ENCODE measurements around the gene SOCS4.

Gene SOCS4

DNA sequence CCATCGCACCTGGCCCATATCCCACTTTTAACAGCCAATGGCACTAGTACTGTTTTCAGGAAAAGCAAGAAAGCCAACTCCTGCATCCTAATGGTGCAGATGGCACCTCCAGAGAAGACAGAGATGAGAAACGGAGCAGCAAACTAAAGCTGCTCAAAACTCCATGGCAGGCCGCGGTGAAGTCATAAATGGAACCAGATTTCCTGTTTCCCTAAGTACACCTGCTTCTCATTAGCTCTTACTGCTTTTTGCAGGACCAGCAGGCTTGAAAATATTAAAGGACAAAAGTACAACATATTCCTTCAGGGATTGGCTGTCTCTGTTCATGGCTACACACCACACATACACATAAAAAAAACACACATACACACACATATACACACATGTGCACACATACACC, 65.3 kb downstream of the SOCS4 start:
- no peak for DNase-seq

DNA sequence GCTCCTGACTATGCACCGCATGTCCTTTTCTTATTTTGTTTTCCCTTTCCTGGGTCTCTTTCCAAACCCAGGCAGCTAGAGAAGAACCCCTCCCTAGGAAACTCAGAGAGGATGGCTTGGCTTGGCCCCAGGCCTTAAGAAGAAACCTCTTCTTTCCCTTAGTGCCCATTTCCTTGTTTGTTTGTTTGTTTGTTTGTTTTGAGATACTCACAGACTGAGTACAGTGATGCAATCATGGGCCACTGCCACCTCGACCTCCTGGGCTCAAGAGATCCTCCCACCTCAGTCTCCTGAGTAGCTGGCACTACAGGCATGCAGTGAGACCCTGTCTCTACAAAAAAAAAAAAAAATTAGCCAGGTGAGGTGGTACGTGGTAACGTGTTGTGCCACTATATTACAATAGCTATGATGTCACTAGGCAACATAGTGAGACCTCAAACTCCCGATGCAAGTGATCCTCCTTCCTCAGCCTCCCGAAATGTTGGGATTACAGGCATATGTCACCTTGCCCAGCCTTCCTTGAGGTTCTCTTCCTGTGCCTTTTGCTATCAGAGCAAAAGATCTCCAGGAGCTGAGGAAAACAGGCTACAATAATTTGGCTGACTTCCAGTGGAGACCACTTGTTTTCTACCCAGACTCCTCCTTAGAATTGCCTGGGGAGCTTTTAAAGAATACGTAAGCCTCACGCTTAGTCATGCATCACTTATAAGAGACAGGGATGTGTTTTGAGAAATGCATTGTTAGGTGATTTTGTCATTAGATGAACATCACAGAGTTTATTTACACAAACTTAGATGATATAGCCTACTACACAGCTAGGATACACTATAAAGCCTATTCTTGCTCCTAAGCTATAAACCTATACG, 67.5 kb downstream of the SOCS4 start:
- no peak for DNase-seq

DNA sequence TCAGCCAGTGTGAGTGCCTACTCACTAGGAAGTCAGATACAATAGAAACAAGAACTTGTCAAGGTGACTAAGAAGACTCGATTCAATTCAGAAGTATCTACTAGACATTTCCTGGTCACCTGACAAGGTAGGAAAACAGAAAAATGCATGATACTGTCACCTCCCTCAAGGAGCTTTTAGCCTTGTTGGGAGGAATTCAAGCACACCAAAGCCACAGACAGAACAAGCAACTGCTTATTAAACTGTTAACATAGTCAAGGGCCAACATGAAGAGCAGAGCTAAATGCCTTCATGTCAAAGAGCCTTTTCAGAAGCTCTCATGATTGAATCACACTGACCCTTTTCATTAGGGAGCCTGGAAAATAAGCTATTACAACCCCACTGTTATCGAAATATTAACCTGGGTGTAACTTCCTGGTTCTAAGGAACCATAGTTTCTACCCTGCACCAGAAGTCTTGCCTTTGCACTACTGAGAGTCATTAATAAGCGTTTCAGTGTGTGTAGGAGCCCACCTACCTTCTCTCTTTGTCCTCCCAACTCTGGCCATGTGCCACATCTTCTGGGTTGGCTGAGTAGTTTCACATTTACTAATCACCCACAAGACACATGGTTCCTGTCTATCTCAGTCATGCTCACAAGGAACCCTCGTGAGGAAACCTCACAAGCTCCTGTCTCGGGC, 71.0 kb downstream of the SOCS4 start:
- no peak for DNase-seq

DNA sequence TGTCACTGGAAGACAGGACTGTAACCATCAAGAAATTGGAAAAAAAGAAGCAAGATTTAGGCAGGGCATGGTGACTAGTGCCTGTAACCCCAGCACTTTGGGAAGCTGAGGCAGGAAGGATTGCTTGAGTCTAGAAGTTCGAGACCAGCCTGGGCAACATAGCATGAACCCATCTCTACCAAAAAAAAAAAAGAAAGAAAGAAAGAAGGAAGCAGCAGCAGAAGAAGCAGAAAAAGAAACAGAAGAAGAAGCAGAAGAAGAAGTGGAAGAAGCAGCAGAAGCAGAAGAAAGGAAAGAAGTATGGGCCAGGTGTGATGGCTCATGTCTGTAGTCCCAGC, 71.5 kb downstream of the SOCS4 start:
- no peak for DNase-seq
